ENCODE measurements around the gene CHKA.

CHKA gene

GRCh38 chr11:68030318-68031143, 90.7 kb downstream of the CHKA start, which contains the start of gene NDUFS8:
TSS of gene NDUFS8 (plus strand) at chr11:68030681. CDS start at chr11:68032152, 1,471 bp downstream.
- FAIRE-seq = peak; percentile 97

- no peak for FAIRE-seq
Observed at GRCh38 chr11:68028802-68029545, 92.2 kb downstream of the CHKA start.

- no peak for FAIRE-seq
Observed at GRCh38 chr11:68027667-68028066, 93.5 kb downstream of the CHKA start.

GRCh38 chr11:68026391-68027105, 94.6 kb downstream of the CHKA start:
- no peak for FAIRE-seq

GRCh38 chr11:68025047-68025446, 96.1 kb downstream of the CHKA start:
- FAIRE-seq = no peak

GRCh38 chr11:68024508-68024907, 96.7 kb downstream of the CHKA start:
- FAIRE-seq = no peak

- FAIRE-seq = no peak
Observed at GRCh38 chr11:68022531-68022930, 98.7 kb downstream of the CHKA start.

GRCh38 chr11:68021167-68021787, 99.9 kb downstream of the CHKA start:
- no peak for FAIRE-seq

- no peak for FAIRE-seq
Observed at GRCh38 chr11:68020575-68020974, 100.6 kb downstream of the CHKA start.

GRCh38 chr11:68019486-68019885, 101.7 kb downstream of the CHKA start:
- FAIRE-seq = no peak

GRCh38 chr11:68018730-68019190, 102.4 kb downstream of the CHKA start:
- no peak for FAIRE-seq

- no peak for FAIRE-seq
Observed at GRCh38 chr11:68017980-68018729, 103.0 kb downstream of the CHKA start.

GRCh38 chr11:68016904-68017817, 104.0 kb downstream of the CHKA start:
- FAIRE-seq = no peak

GRCh38 chr11:68016161-68016903, 104.9 kb downstream of the CHKA start:
- FAIRE-seq = no peak

GRCh38 chr11:68015467-68015866, 105.7 kb downstream of the CHKA start:
- no peak for FAIRE-seq

GRCh38 chr11:68014947-68015447, 106.2 kb downstream of the CHKA start:
- no peak for FAIRE-seq

GRCh38 chr11:68014157-68014946, 106.8 kb downstream of the CHKA start:
- no peak for FAIRE-seq

- no peak for FAIRE-seq
Observed at GRCh38 chr11:68013611-68014156, 107.5 kb downstream of the CHKA start.
